Measurements from ENCODE around the gene PRRC2A. TPM values are rescaled to one million over a fixed set of nuclear protein-coding genes. Genes with fewer than 3 reads are reported as not detected.
"Not testable (repeated sequence)": the region's sequence is repeated elsewhere in the genome, so short reads cannot be mapped to it uniquely, and the experiment has no call there.

The PRRC2A gene
- total RNA-seq, 2 experiments from 2014 or later, result 246 to 257 TPM

DNA sequence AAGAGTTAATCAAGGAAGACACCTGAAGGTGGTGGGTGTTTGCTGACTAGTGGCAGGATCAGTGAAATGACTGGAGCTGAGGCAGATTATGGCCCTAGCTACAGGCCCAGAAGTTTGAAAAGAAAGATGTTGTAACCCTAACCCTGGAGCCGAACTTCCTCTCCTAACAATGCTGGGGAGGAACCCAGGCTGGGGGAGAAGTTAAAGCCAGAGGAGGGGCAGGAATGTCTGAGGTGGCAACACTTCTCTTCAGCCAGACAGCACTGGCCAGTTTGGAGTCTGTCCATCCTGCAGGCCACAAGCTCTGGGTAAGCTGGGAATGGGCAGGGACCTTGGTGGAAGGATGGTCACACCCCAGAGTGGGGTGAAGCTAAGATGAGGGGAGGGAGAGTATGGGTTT, 34.5 kb upstream of the PRRC2A start, which contains the start of gene LST1:
TSS of gene LST1 (plus strand) at position 270 of the 400 bp plus-strand sequence. CDS start 1,023 bp downstream, outside the sequence.
- Mint-ChIP-seq H3K27me3 (no peaks in the 10 kb centered on the region), H3K36me3 (peaks cover 14% of the 10 kb centered on the region), H3K9me3 (no peaks in the 10 kb centered on the region), H3K27ac (peak within 1 kb of the TSS; percentile 89), H3K4me3 (peak within 1 kb of the TSS; percentile 72), H3K4me1 (ENCODE audit: low read depth) (peaks cover 63% of the 10 kb centered on the region)
- peak; percentile 34 for DNase-seq
- CTCF ChIA-PET, result interaction anchor here (1.0 to 28.8 kb wide), 7 partner anchors 5 to 79 kb away, joined by 3 to 1658 read pairs (median 95); partner anchors contain the start of genes ATP6V1G2, DDX39B, GPANK1 and LST1
- POLR2A ChIA-PET, result interaction anchor here (1.1 to 18.2 kb wide), 3 partner anchors 14 to 44 kb away, joined by 3 to 259 read pairs (median 8); partner anchors contain the start of genes DDX39B, LTA and TNF
- intact Hi-C loops (cut with micrococcal nuclease), result no loop called here

DNA sequence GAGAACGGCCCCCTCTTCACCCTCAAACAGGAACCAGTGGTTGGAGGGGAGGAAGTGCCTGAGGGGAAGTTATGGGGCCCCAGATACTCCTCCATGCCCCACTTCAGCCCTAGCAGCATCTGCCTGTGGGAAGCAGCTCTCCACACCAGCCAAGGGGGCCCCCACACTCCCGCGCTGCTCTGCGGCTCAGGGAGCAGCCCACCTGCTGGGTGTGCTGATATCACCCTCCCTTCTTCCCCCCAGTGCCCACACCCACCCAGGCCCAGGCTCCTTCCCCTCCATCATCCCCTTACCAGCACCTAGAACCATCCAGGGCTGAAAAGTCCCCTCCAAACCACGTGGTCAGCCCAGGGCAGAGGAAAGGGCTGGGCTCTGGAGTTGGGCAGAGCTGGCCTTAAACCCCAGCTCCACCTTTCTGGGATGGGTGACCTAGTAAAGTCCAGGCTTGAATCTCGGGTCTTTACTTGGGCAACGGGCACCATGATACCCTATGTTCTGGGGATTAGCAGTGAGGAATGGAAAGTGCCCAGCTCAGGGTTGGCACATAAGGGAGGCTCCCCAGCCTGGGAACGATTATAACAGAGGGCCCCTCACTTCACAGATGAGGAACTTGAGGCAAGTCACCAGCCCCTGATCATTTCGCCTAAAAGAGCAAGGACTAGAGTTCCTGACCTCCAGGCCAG, 33.8 kb upstream of the PRRC2A start:
- no peaks in the 10 kb centered on the region for H3K9me3 Mint-ChIP-seq
- peak overlapping the region; percentile 89 for H3K27ac Mint-ChIP-seq
- ChIA-PET POLR2A (interaction anchor here (0.9 to 18.2 kb wide), 4 partner anchors 15 to 57 kb away, joined by 3 to 259 read pairs (median 6); partner anchors contain the start of genes DDX39B, LTA and TNF), CTCF (interaction anchor here (0.8 to 28.8 kb wide), 7 partner anchors 6 to 204 kb away, joined by 3 to 1658 read pairs (median 95); partner anchors contain the start of genes ATP6V1G2, DDX39B, GPANK1 and LST1)
- peak overlapping the region; percentile 72 for H3K4me3 Mint-ChIP-seq
- no peaks in the 10 kb centered on the region for H3K27me3 Mint-ChIP-seq
- H3K36me3 Mint-ChIP-seq, result peaks cover 8% of the 10 kb centered on the region
- H3K4me1 Mint-ChIP-seq (ENCODE audit: low read depth), result peaks cover 63% of the 10 kb centered on the region
- intact Hi-C loops (cut with micrococcal nuclease), result no loop called here
- DNase-seq, result peak; percentile 36

DNA sequence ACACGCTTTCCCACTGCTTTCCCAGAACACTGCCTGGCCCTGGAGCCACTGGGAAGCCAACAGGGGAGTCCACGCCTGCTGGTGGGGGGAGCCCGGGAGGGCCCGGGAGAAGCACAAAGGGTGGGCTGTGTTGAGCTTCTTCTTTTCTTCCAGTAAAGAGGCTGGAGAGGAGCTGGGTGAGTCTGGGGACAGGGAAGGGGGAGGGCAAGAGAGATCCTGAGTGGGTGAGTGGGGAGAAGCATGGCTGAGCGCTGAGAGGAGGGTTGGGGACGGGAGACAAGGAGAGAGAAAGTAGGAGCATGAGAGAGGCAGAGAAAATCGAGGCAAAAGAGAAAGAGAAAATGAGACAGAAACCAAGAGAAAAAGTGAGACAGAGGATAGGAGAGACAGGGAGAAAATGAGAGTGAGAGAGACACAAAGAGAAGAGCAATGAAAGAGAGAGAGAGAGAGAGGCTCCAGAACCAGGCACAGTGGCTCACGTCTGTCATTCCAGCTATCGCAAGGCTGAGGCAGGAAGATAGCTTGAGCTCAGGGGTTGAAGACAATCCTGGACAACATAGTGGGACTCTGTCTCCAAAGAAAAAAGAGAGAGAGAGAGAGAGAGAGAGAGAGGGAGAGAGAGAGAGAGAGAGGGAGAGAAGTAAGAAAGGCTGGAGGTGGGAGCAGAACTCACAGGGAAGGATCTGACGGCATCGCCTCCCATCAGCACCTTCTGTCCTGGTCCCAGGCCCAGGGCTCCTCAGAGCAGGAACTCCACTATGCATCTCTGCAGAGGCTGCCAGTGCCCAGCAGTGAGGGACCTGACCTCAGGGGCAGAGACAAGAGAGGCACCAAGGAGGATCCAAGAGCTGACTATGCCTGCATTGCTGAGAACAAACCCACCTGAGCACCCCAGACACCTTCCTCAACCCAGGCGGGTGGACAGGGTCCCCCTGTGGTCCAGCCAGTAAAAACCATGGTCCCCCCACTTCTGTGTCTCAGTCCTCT, 32.4 kb upstream of the PRRC2A start:
- Mint-ChIP-seq H3K4me1 (ENCODE audit: low read depth) (peaks cover 66% of the 10 kb centered on the region), H3K36me3 (peaks cover 2% of the 10 kb centered on the region), H3K9me3 (no peaks in the 10 kb centered on the region), H3K4me3 (peak overlapping the region; percentile 72), H3K27ac (peak overlapping the region; percentile 89), H3K27me3 (no peaks in the 10 kb centered on the region)
- ChIA-PET POLR2A (interaction anchor here (0.6 to 18.2 kb wide), 3 partner anchors 8 to 22 kb away, joined by 3 to 259 read pairs (median 4); partner anchors contain the start of genes LTA and TNF), CTCF (interaction anchor here (9.1 to 28.8 kb wide), 4 partner anchors 4 to 36 kb away, joined by 95 to 1658 read pairs (median 740); partner anchors contain the start of genes ATP6V1G2, DDX39B, LST1 and LTA)
- intact Hi-C loops (cut with micrococcal nuclease), result no loop called here
- no peak for DNase-seq

DNA sequence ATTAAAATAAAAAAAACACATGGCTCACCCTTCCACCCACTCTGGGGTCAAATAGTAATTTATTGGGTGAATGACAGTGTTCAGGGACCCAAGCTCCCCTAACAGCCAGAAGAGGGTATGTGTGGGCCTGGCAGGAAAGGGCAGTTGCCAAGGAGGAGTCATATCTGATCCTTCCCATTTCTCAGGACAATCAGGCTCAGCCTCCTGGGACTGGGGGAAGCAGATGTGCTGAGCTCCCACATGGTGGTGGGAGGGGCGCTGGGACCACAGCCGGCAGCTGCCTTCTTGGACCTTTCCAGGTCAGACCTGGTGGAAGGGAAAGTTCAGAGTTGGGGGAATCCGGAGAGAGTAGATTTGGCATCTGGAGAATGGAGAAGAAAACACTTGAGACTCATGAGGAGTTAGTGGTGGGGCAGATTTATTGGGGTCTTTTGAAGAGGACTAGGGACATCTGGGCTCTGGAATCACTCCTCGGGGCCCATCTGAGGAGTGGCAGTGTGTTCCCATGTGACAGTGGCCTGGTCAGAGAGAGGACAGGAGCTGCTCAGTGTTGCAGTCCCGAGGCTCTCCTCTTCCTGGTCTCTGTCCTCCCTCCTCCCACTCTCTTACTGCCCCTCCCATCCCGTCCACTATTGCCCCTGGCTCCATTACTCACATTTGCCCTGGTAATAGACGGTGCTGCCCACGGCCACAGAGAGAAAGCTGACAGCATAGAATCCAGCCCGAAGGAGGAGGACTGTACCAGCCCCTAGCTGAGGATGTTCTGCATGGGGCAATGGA, 31.5 kb upstream of the PRRC2A start:
- no peaks in the 10 kb centered on the region for H3K27me3 Mint-ChIP-seq
- no peak for DNase-seq
- H3K36me3 Mint-ChIP-seq, result peaks cover 1% of the 10 kb centered on the region
- no peak overlapping the region for H3K4me3 Mint-ChIP-seq
- ChIA-PET POLR2A (interaction anchor here (0.6 to 18.2 kb wide), 4 partner anchors 9 to 29 kb away, joined by 3 to 259 read pairs (median 4); partner anchors contain the start of genes LTA and TNF), CTCF (interaction anchor here (14.7 to 28.8 kb wide), 3 partner anchors 4 to 36 kb away, joined by 740 to 1658 read pairs (median 740); partner anchors contain the start of genes ATP6V1G2, DDX39B, LST1 and LTB)
- no peak overlapping the region for H3K27ac Mint-ChIP-seq
- intact Hi-C loops (cut with micrococcal nuclease), result no loop called here
- no peaks in the 10 kb centered on the region for H3K9me3 Mint-ChIP-seq
- peaks cover 66% of the 10 kb centered on the region for H3K4me1 Mint-ChIP-seq (ENCODE audit: low read depth)

DNA sequence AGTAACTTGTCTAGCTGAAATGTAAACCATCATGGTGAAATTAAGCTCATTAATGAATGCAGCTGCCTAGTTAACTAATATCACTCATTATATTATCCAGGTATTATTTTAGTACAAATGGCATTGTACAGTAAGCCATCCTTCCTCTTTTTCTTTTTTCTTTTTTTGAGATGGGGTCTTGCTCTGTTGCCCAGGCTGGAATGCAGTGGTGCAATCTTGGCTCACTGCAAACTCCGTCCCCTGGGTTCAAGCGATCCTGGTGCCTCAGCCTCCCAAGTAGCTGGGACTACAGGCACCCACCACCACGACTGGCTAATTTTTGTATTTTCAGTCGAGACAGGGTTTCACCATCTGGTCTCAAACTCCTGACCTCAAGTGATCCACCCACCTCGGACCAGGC, 29.8 kb upstream of the PRRC2A start:
- H3K27me3 Mint-ChIP-seq; DNase-seq; H3K9me3 Mint-ChIP-seq; H3K27ac Mint-ChIP-seq; intact Hi-C loops (cut with micrococcal nuclease); H3K4me3 Mint-ChIP-seq; H3K36me3 Mint-ChIP-seq: not testable (repeated sequence)
- POLR2A ChIA-PET, result interaction anchor here (0.7 to 18.2 kb wide), 2 partner anchors 19 to 96 kb away, joined by 3 to 259 read pairs; partner anchors contain the start of genes LTA and TNF
- peaks cover 59% of the 10 kb centered on the region for H3K4me1 Mint-ChIP-seq (ENCODE audit: low read depth)
- CTCF ChIA-PET, result interaction anchor here (1.0 to 28.8 kb wide), 4 partner anchors 8 to 38 kb away, joined by 3 to 1658 read pairs (median 372); partner anchors contain the start of genes ATP6V1G2, DDX39B, LST1 and LTB

GRCh38 chr6:31592396-31592771, 28.1 kb upstream of the PRRC2A start:
- DNase-seq, result no peak
- POLR2A ChIA-PET, result interaction anchor here (0.9 to 7.3 kb wide), 4 partner anchors 14 to 51 kb away, joined by 3 to 115 read pairs (median 4); partner anchors contain the start of genes DDX39B, LTB and TNF
- no peaks in the 10 kb centered on the region for H3K27me3 Mint-ChIP-seq
- H3K4me3 Mint-ChIP-seq, result peak overlapping the region; percentile 59
- H3K27ac Mint-ChIP-seq, result peak overlapping the region; percentile 81
- CTCF ChIA-PET, result interaction anchor here (14.7 to 28.8 kb wide), 2 partner anchors 11 to 40 kb away, joined by 740 to 1658 read pairs; partner anchors contain the start of genes ATP6V1G2, DDX39B, LST1 and LTB
- no peaks in the 10 kb centered on the region for H3K9me3 Mint-ChIP-seq
- intact Hi-C loops (cut with micrococcal nuclease), result no loop called here
- H3K4me1 Mint-ChIP-seq (ENCODE audit: low read depth), result peaks cover 48% of the 10 kb centered on the region
- H3K36me3 Mint-ChIP-seq, result peaks cover 1% of the 10 kb centered on the region

GRCh38 chr6:31597006-31597405, 23.5 kb upstream of the PRRC2A start:
- H3K27me3 Mint-ChIP-seq, result no peaks in the 10 kb centered on the region
- POLR2A ChIA-PET, result interaction anchor here (1.0 to 7.3 kb wide), 3 partner anchors 19 to 46 kb away, joined by 3 to 115 read pairs (median 3); partner anchors contain the start of genes LTB and TNF
- no peak overlapping the region for H3K4me3 Mint-ChIP-seq
- H3K27ac Mint-ChIP-seq, result peak overlapping the region; percentile 56
- CTCF ChIA-PET, result interaction anchor here (0.6 to 28.8 kb wide), 11 partner anchors 13 to 102 kb away, joined by 3 to 1658 read pairs (median 22); partner anchors contain the start of genes AIF1, ATP6V1G2, DDX39B and LST1
- H3K9me3 Mint-ChIP-seq, result no peaks in the 10 kb centered on the region
- H3K4me1 Mint-ChIP-seq (ENCODE audit: low read depth), result peaks cover 37% of the 10 kb centered on the region
- DNase-seq, result peak; percentile 53
- no peaks in the 10 kb centered on the region for H3K36me3 Mint-ChIP-seq
- intact Hi-C loops (cut with micrococcal nuclease), result loop anchor here (1.0 kb wide), 3 partner anchors 12 to 103 kb away; no protein-coding TSS in a partner anchor

GRCh38 chr6:31607317-31607716, 13.2 kb upstream of the PRRC2A start:
- no peak for DNase-seq
- Mint-ChIP-seq H3K4me1 (ENCODE audit: low read depth) (no peaks in the 10 kb centered on the region), H3K27ac (no peak overlapping the region), H3K36me3 (no peaks in the 10 kb centered on the region), H3K9me3 (no peaks in the 10 kb centered on the region), H3K27me3 (no peaks in the 10 kb centered on the region), H3K4me3 (no peak overlapping the region)
- intact Hi-C loops (cut with micrococcal nuclease), result no loop called here
- CTCF ChIA-PET, result interaction anchor here (1.5 kb wide), 1 partner anchor 56 kb away, joined by 3 read pairs; no protein-coding TSS in a partner anchor
- POLR2A ChIA-PET, result no interaction called here

GRCh38 chr6:31609519-31610406, 10.8 kb upstream of the PRRC2A start:
- peaks cover under 1% of the 10 kb centered on the region for H3K4me1 Mint-ChIP-seq (ENCODE audit: low read depth)
- H3K27ac Mint-ChIP-seq, result no peak overlapping the region
- H3K4me3 Mint-ChIP-seq, result no peak overlapping the region
- intact Hi-C loops (cut with micrococcal nuclease), result loop anchor here (10.0 kb wide), 1 partner anchor 275 kb away; no protein-coding TSS in a partner anchor
- DNase-seq, result no peak
- CTCF ChIA-PET, result interaction anchor here (1.6 to 4.0 kb wide), 3 partner anchors 12 to 68 kb away, joined by 3 to 27 read pairs (median 7); partner anchors contain the start of gene DDX39B
- no peaks in the 10 kb centered on the region for H3K36me3 Mint-ChIP-seq
- POLR2A ChIA-PET, result interaction anchor here (0.7 kb wide), 2 partner anchors 21 to 115 kb away, joined by 4 read pairs; no protein-coding TSS in a partner anchor
- no peaks in the 10 kb centered on the region for H3K9me3 Mint-ChIP-seq
- no peaks in the 10 kb centered on the region for H3K27me3 Mint-ChIP-seq

Measured in activated CD4-positive, alpha-beta memory T cell treated with anti-CD3 and anti-CD28 coated beads for 36 hours (primary cell).